ENCODE results near the gene FOXP1.

FOXP1 gene

DNA sequence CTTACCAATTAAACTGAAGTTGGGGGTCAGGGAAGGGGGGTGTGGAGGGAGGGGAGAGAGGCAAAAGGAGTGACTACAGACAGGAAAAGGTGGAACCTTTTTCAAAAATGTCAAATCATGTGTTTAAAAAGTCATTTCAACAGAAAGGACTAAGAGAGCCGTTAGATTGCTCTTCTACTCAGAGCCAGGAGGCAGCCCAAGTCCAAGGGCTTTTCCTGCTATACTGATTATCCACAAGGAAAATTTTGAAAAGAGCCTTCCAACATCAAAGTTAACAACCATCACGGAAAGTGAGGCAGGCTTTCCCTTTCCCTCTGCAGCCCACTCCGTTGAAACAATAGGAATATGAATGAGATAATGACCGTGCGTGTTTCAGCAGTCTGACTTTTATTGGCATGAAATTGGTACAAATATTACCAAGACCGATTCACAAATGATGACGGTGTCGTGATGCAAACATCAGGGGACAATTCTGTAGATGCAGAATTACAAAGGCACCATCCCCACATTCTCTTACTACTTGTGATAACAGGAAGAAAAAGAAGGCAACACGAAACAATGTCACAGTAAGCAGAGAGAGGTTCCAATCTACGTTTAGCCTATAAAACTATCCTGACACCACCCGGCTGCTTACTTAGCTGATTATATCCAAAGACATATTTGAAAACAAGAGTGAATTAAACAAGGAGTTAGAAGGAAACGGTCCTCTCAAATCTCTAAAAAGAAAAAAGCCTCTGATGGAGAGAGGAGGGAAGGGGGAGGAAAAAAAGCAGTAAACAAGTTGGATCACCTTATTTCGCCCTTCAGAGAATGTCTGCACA lies 453.7 kb downstream of the FOXP1 start:
- peaks cover 0 to 79% (median 34%) of the 10 kb centered on the region in 4 donors for H3K4me1 ChIP-seq

DNA sequence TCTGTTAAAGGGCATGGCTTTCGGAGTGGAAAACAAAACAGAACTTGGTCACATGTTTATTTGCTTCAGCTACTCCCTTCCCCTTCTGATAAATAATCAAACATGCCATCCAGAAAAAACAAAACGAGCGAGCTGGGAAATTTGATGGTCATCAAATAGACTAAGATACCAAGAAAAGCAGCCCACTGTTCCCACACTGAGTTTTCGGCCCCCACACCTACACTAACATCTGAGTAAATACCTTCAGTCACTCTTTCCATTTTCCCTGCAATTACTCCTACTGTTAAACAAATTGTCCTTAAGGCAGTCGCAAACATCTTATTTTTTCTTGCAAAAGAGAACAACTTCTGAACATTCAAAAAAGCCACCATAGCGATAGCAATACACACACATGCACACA lies 454.6 kb downstream of the FOXP1 start:
- Histone ChIP-seq H3K4me3 (peak overlapping the region; percentile 59 to 62), H3K36me3 (no peaks in the 10 kb centered on the region), H3K4me1 (peaks cover 0 to 79% (median 33%) of the 10 kb centered on the region in 4 donors), H3K27me3 (no peaks in the 10 kb centered on the region), H3K9me3 (no peaks in the 10 kb centered on the region), H3K27ac (peak overlapping the region; percentile 84 to 89)
- no peak for DNase-seq
- TF ChIP-seq, protein P1, sequence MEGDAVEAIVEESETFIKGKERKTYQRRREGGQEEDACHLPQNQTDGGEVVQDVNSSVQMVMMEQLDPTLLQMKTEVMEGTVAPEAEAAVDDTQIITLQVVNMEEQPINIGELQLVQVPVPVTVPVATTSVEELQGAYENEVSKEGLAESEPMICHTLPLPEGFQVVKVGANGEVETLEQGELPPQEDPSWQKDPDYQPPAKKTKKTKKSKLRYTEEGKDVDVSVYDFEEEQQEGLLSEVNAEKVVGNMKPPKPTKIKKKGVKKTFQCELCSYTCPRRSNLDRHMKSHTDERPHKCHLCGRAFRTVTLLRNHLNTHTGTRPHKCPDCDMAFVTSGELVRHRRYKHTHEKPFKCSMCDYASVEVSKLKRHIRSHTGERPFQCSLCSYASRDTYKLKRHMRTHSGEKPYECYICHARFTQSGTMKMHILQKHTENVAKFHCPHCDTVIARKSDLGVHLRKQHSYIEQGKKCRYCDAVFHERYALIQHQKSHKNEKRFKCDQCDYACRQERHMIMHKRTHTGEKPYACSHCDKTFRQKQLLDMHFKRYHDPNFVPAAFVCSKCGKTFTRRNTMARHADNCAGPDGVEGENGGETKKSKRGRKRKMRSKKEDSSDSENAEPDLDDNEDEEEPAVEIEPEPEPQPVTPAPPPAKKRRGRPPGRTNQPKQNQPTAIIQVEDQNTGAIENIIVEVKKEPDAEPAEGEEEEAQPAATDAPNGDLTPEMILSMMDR (IDR thresholded peaks at IDR 0.05), result no peak
- intact Hi-C loops (cut with DNase I; ENCODE audit: low total_unique reads), result loop anchor here (1.0 to 10.0 kb wide), 2 partner anchors 81 to 456 kb away; partner anchors contain the start of gene FOXP1

More for the DNA sequence above, 453.7 kb downstream of the FOXP1 start:
- H3K9me3 ChIP-seq, result no peaks in the 10 kb centered on the region
- TF ChIP-seq, protein P1 (IDR thresholded peaks at IDR 0.05), result no peak
- no peak for DNase-seq
- intact Hi-C loops (cut with DNase I; ENCODE audit: low total_unique reads), result loop anchor here (2.0 to 10.0 kb wide), 4 partner anchors 35 to 455 kb away; partner anchors contain the start of gene FOXP1
- H3K27me3 ChIP-seq, result no peaks in the 10 kb centered on the region
- H3K4me3 ChIP-seq, result peak overlapping the region; percentile 59 to 62
- H3K27ac ChIP-seq, result peak overlapping the region; percentile 84 to 89
- no peaks in the 10 kb centered on the region for H3K36me3 ChIP-seq

DNA sequence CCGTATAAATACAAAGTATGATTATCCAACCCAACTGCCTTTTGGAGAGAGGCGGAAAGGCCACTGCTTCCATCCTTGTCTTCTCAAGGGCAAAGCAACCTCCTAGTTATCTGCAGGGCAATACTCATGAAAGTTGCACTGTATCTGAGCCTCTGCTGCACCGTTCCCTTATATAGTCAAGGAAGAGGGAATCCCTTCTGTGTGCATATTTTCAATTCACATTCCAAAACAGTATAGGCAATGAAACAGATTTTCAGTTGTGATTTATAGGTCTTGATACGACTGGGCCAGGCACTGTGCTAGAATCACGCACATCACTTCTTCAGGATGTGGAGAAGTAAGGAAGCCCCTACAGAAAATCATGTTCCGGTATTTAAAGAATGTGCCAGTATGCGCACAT lies 455.7 kb downstream of the FOXP1 start:
- Histone ChIP-seq H3K9me3 (no peaks in the 10 kb centered on the region), H3K27ac (peak overlapping the region; percentile 84 to 89), H3K27me3 (no peaks in the 10 kb centered on the region), H3K36me3 (no peaks in the 10 kb centered on the region), H3K4me3 (peak overlapping the region; percentile 59 to 62), H3K4me1 (peaks cover 0 to 79% (median 36%) of the 10 kb centered on the region in 4 donors)
- TF ChIP-seq, protein P1 (IDR thresholded peaks at IDR 0.05), result no peak
- intact Hi-C loops (cut with DNase I; ENCODE audit: low total_unique reads), result loop anchor here (1.0 to 10.0 kb wide), 2 partner anchors 82 to 457 kb away; partner anchors contain the start of gene FOXP1
- DNase-seq, result no peak

DNA sequence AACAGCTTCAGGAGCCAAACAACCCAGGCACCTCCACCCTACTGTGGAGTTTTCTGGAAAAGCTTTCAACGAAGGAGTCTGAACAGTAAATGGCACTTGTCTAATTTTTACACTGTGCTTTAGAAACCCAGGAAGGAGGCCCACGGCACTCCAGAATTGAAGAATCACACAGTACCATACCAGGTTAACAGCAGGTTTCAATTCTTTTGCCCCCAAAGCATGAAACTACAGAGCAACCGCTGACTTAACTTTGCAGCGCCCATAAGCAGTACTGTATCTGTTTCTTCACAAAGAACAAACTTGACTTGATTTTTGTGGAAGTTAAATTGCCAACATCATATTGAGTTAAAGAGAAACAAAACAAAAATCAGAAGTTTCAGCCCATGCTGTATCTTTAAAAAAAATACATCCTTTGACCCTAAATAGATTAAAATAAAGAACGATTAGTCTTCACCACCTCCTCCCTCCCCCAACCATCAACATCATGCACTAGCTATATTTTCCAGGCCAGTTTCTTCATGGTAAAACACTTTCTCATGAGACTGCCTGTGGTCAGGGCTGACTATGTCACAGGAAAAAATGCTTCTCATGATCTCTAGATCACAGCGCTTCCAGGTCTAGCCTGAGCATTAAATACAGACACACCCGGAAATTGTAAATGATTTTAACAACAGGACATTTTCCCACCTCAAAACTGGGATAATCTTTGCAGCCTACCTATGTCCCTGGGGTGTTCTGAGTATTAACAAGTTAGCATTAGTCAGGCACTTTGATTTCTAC lies 456.3 kb downstream of the FOXP1 start:
- peak overlapping the region; percentile 84 to 89 for H3K27ac ChIP-seq
- intact Hi-C loops (cut with DNase I; ENCODE audit: low total_unique reads), result loop anchor here (10.0 kb wide), 1 partner anchor 458 kb away; the partner anchor contains the start of gene FOXP1
- H3K4me1 ChIP-seq, result peaks cover 0 to 79% (median 31%) of the 10 kb centered on the region in 4 donors
- TF ChIP-seq, protein P1 (IDR thresholded peaks at IDR 0.05), result no peak
- H3K27me3 ChIP-seq, result no peaks in the 10 kb centered on the region
- no peaks in the 10 kb centered on the region for H3K9me3 ChIP-seq
- no peaks in the 10 kb centered on the region for H3K36me3 ChIP-seq
- peak overlapping the region; percentile 59 to 62 for H3K4me3 ChIP-seq
- no peak for DNase-seq

DNA sequence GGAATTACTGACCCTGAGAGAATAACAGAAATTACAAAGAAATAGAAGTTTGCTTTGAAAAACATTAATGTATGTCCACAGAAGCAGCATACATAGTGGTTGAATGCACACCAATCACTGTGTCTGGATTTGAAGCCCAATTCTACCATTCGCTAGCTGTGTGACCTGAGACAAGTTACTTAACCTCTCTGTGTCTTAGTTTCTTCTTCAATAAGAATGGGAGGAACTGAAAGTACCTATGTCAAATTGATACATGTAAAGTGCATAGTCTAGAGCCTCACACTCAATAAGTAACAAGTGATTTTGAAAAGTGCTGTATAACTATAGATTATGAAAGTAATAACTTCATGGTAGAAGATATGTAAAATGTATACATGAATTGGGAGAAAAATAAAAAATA lies 457.8 kb downstream of the FOXP1 start:
- no peak for DNase-seq
- no peaks in the 10 kb centered on the region for H3K9me3 ChIP-seq
- no peaks in the 10 kb centered on the region for H3K36me3 ChIP-seq
- TF ChIP-seq, protein P1 (IDR thresholded peaks at IDR 0.05), result no peak
- peak overlapping the region; percentile 84 to 89 for H3K27ac ChIP-seq
- intact Hi-C loops (cut with DNase I; ENCODE audit: low total_unique reads), result loop anchor here (10.0 kb wide), 1 partner anchor 459 kb away; the partner anchor contains the start of gene FOXP1
- no peak overlapping the region for H3K4me3 ChIP-seq
- no peaks in the 10 kb centered on the region for H3K27me3 ChIP-seq
- peaks cover 0 to 80% (median 28%) of the 10 kb centered on the region in 4 donors for H3K4me1 ChIP-seq

All from tibial artery (tissue), 4 donors.